Esophagus muscularis mucosa (tissue), 4 donors: Measurements from ENCODE around the gene GHRL. TPM values are rescaled to one million over a fixed set of nuclear protein-coding genes. Genes with fewer than 3 reads are reported as not detected.

Source experiments
- DNase-seq: peaks from one replicate; pipeline ENCODE4 v3.0.0-alpha.2; 2017; ENCODE audit errors: extremely low spot score
- H3K27ac ChIP-seq, 4 donors: fragments of 200-600 bp; sonication (generic); replicated peaks in 1 of 4; 1 replicate in 3 of 4; 2 replicates in 1 of 4; pipeline ENCODE4 v1.5.1; 2016 to 2019; ENCODE audit warnings: mild to moderate bottlenecking in 1 of 4
- H3K27me3 ChIP-seq, 4 donors: fragments of 200-600 bp; sonication (generic); one replicate each; pipeline versions ENCODE4 v1.5.1 to v1.6.0; 2016 to 2019
- H3K36me3 ChIP-seq, 4 donors: fragments of 200-600 bp; sonication (generic); one replicate each; pipeline ENCODE4 v1.5.1; 2016 to 2019
- H3K4me1 ChIP-seq, 4 donors: fragments of 200-600 bp; sonication (generic); one replicate each; pipeline ENCODE4 v1.5.1; 2016 to 2019
- H3K4me3 ChIP-seq, 4 donors: fragments of 200-600 bp; sonication (generic); 1 replicate in 2 of 4; 2 replicates in 2 of 4; pipeline ENCODE4 v1.5.1; 2016 to 2019; ENCODE audit warnings: mild to moderate bottlenecking in 4 of 4, moderate library complexity in 1 of 4
- H3K9me3 ChIP-seq, 4 donors: fragments of 200-600 bp; sonication (generic); 1 replicate in 3 of 4; 2 replicates in 1 of 4; pipeline ENCODE4 v1.5.1; 2016 to 2019
- EP300 ChIP-seq: sonication (generic); formaldehyde crosslinking; IDR thresholded peaks from one replicate; pipeline ENCODE4 v1.6.1; 2017; ENCODE audit warnings: antibody characterized with exemption
- POLR2A ChIP-seq: fragments of 450-650 bp; IDR thresholded peaks from one replicate; pipeline ENCODE4 v1.6.1; 2017; ENCODE audit warnings: antibody characterized with exemption, moderate library complexity, mild to moderate bottlenecking, low read depth
- POLR2AphosphoS5 ChIP-seq, 2 donors: sonication (generic); formaldehyde crosslinking; IDR thresholded peaks; one replicate each; pipeline ENCODE4 v1.6.1; 2017; ENCODE audit warnings: antibody characterized with exemption in 2 of 2
- WGBS: methylation state at CpG from one replicate; pipeline ENCODE4 v1.1.5; 2018; 5-methylcytosine and 5-hydroxymethylcytosine counted together
- intact Hi-C: fragments of 100-400 bp; cut with DNase I; formaldehyde crosslinking; loops from one replicate; pipeline ENCODE4 v1.15.1; 2023
- total RNA-seq, 4 donors: library from RNA; depleted of rRNA; stranded (reverse); fragments of >200 nt; gene quantifications; one replicate each; pipeline versions ENCODE4 v1.1.0 to v1.2.1, GENCODE V29; 2016
- TF ChIP-seq, protein P1 (sequence below), 3 experiments: fragments of 200-600 bp in 2 of 3; fragments of 450-650 bp in 1 of 3; sonication (generic) in 2 of 3; IDR thresholded peaks; one replicate each; pipeline ENCODE4 v1.5.1; 2017 to 2019; ENCODE audit warnings: antibody characterized with exemption in 3 of 3, mild to moderate bottlenecking in 2 of 3, moderate library complexity in 1 of 3

GHRL gene
- total RNA-seq, 4 donors from 2014 or later, result 0.40 TPM; not detected in 3

DNA sequence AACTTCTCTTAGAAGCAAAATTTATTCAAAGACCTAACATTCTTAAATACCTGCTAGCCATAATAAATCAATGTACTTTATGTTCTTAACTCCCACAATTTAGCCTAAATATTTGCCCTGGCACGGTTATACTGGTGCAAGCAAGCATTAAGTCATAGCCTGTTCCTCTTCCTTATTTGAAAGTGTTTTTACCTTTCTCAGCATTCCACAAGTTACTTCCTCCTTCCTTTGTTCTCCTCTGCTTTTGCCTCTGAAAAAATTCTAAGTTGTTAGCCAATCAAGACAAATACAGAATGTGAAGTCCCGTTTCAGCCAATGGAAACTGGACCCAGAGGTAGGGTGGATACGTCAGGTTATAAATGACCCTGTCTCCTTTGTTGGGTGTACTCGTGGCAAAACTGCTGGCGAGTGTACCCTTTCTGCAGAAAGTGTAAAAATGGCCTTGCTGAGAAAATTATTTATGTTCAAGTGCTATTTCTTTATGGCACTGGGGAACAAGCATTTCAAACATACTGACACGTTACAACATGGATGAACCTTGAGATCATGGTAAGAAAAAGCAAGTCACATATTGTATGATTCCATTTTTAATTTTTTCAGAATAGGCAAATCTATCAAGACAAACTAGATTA lies 47.5 kb downstream of the GHRL start:
- TF ChIP-seq, protein P1, sequence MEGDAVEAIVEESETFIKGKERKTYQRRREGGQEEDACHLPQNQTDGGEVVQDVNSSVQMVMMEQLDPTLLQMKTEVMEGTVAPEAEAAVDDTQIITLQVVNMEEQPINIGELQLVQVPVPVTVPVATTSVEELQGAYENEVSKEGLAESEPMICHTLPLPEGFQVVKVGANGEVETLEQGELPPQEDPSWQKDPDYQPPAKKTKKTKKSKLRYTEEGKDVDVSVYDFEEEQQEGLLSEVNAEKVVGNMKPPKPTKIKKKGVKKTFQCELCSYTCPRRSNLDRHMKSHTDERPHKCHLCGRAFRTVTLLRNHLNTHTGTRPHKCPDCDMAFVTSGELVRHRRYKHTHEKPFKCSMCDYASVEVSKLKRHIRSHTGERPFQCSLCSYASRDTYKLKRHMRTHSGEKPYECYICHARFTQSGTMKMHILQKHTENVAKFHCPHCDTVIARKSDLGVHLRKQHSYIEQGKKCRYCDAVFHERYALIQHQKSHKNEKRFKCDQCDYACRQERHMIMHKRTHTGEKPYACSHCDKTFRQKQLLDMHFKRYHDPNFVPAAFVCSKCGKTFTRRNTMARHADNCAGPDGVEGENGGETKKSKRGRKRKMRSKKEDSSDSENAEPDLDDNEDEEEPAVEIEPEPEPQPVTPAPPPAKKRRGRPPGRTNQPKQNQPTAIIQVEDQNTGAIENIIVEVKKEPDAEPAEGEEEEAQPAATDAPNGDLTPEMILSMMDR (IDR thresholded peaks at IDR 0.05), result no peak
- TF ChIP-seq POLR2A, result no peak
- TF ChIP-seq EP300, result no peak
- TF ChIP-seq POLR2AphosphoS5 (IDR thresholded peaks at IDR 0.05), result no peak
- DNase-seq, result no peak
- H3K4me3 ChIP-seq, result no peak overlapping the region
- no peaks in the 10 kb centered on the region for H3K27me3 ChIP-seq
- H3K36me3 ChIP-seq, result peaks cover 0 to 16% (median 2%) of the 10 kb centered on the region in 4 donors
- H3K27ac ChIP-seq, result no peak overlapping the region
- intact Hi-C loops, result loop anchor here (5.0 kb wide), 1 partner anchor 223 kb away; no protein-coding TSS in a partner anchor
- WGBS, result 93% methylated on average over 6 of the region's 6 CpGs
- H3K4me1 ChIP-seq, result peaks cover 13 to 21% (median 21%) of the 10 kb centered on the region in 4 donors
- peaks cover 0 to 21% (median 10%) of the 10 kb centered on the region in 4 donors for H3K9me3 ChIP-seq

DNA sequence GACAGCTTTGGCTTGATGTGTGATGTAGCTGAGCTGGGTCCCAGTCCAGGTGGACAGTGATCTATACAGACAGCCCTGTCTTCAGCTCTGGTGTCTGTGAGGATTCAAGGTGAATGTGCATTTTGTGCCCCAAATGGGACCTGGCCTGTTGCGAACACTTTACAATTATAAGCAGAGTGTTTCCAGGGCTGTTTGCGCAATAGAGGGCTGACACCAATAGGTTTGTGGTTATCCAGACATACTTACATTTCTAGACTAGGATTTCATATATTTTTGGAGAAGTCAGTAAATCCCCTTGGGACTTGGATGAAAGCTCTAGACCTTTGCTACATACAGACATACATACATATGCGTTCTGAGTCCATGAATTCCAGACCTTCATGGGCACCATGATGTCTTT lies 48.7 kb downstream of the GHRL start:
- Histone ChIP-seq H3K4me3 (no peak overlapping the region), H3K9me3 (peaks cover 0 to 21% (median 10%) of the 10 kb centered on the region in 4 donors), H3K36me3 (peaks cover 0 to 24% (median 10%) of the 10 kb centered on the region in 4 donors), H3K27me3 (no peaks in the 10 kb centered on the region), H3K4me1 (peaks cover 5 to 9% (median 9%) of the 10 kb centered on the region in 4 donors), H3K27ac (no peak overlapping the region)
- DNase-seq, result no peak
- TF ChIP-seq EP300 (no peak), POLR2AphosphoS5 (IDR thresholded peaks at IDR 0.05) (no peak), POLR2A (no peak)
- TF ChIP-seq, protein P1 (IDR thresholded peaks at IDR 0.05), result no peak
- WGBS, result 71% methylated on average over 3 of the region's 3 CpGs
- intact Hi-C loops, result no loop called here

- 80% methylated on average over 7 of the region's 7 CpGs for WGBS
- Histone ChIP-seq H3K27me3 (no peaks in the 10 kb centered on the region), H3K36me3 (peaks cover 0 to 31% (median 14%) of the 10 kb centered on the region in 4 donors), H3K4me3 (no peak overlapping the region), H3K27ac (no peak overlapping the region), H3K9me3 (peaks cover 0 to 21% (median 10%) of the 10 kb centered on the region in 4 donors), H3K4me1 (peaks cover 0 to 1% (median under 1%) of the 10 kb centered on the region in 4 donors)
- TF ChIP-seq, protein P1 (IDR thresholded peaks at IDR 0.05), result no peak
- TF ChIP-seq POLR2A (no peak), POLR2AphosphoS5 (IDR thresholded peaks at IDR 0.05) (no peak), EP300 (no peak)
- intact Hi-C loops, result no loop called here
- no peak for DNase-seq
Measured at GRCh38 chr3:10242182-10243065, 50.3 kb downstream of the GHRL start.

DNA sequence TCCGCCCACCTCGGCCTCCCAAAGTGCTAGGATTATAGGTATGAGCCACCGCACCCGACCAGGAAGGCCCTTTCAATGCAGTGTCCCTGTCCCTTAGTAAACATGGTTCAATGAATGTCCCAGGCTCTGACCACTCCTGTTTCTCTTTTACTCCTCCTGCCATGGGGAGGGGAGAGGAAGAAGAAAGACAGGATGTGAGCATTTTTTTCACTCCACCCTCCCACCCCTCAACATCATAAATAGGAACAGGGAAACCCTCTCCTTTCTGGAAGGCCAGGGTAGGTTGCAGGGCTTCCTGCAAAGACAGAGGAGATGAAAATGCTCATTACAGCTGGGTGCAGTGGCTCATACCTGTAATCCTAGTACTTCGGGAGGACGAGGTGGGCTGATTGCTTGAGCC lies 51.9 kb downstream of the GHRL start:
- intact Hi-C loops, result no loop called here
- DNase-seq, result no peak
- no peaks in the 10 kb centered on the region for H3K27me3 ChIP-seq
- H3K4me3 ChIP-seq, result no peak overlapping the region
- no peaks in the 10 kb centered on the region for H3K4me1 ChIP-seq
- peaks cover 0 to 44% (median 17%) of the 10 kb centered on the region in 4 donors for H3K36me3 ChIP-seq
- TF ChIP-seq, protein P1 (IDR thresholded peaks at IDR 0.05), result no peak
- TF ChIP-seq EP300 (no peak), POLR2A (no peak), POLR2AphosphoS5 (IDR thresholded peaks at IDR 0.05) (no peak)
- H3K27ac ChIP-seq, result no peak overlapping the region
- WGBS, result 90% methylated on average over 4 of the region's 6 CpGs
- H3K9me3 ChIP-seq, result peaks cover 0 to 16% (median 9%) of the 10 kb centered on the region in 4 donors
